ENCODE measurements around the gene SPDYA. TPM values are rescaled to one million over a fixed set of nuclear protein-coding genes. Genes with fewer than 3 reads are reported as not detected.

Gene SPDYA
- total RNA-seq, 1 experiment from 2014 or later = 1.2 TPM

GRCh38 chr2:28842042-28842441 is 31.4 kb downstream of the SPDYA start:
- H4K20me1 ChIP-seq (ENCODE audit: insufficient read depth) = no peaks in the 10 kb centered on the region
- no peaks in the 10 kb centered on the region for H3K9me2 ChIP-seq (ENCODE audit: insufficient read depth)
- no peak for ATAC-seq
- RAD21 ChIA-PET (ENCODE audit: low non-redundant PET in 1 of 2, low total read pairs in 2 of 2, uncharacterized antibody in 2 of 2, unreplicated experiment in 2 of 2) = no interaction called here
- no TSS peak for BruUV-seq (replicated peaks)
- no peaks in the 10 kb centered on the region for H3K79me2 ChIP-seq (ENCODE audit: insufficient read depth, low read length)
- H3K36me3 ChIP-seq (ENCODE audit: control insufficient read depth in 1 of 2, insufficient read depth in 2 of 2, low read length in 2 of 2) = no peaks in the 10 kb centered on the region
- CTCF ChIA-PET = no interaction called here
- no peaks in the 10 kb centered on the region for H3K4me1 ChIP-seq (ENCODE audit: control insufficient read depth in 1 of 2, insufficient read depth in 2 of 2, low read length in 2 of 2)
- DNase-seq (ENCODE audit: low read depth, low spot score) = no peak
- H3K9me3 ChIP-seq (ENCODE audit: control insufficient read depth in 1 of 2, insufficient read depth in 1 of 2, low read depth in 1 of 2, low read length in 2 of 2) = no peaks in the 10 kb centered on the region
- no peak overlapping the region for H3K9ac ChIP-seq (ENCODE audit: low read length)
- H3K4me3 ChIP-seq (replicated peaks in 1 of 2; ENCODE audit: low read depth in 1 of 2, low read length in 2 of 2) = no peak overlapping the region
- no peak overlapping the region for H3K27ac ChIP-seq (ENCODE audit: low read depth, low read length)
- no peak overlapping the region for H3K4me2 ChIP-seq (ENCODE audit: low read length)
- no peaks in the 10 kb centered on the region for H3K27me3 ChIP-seq (ENCODE audit: insufficient read depth, low read length)
- POLR2A ChIA-PET = no interaction called here
- intact Hi-C loops (cut with micrococcal nuclease) = no loop called here
- no peak overlapping the region for H2AFZ ChIP-seq (ENCODE audit: low read depth, low read length, poor library complexity, severe bottlenecking)
- TF ChIP-seq SRF (IDR thresholded peaks at IDR 0.05; ENCODE audit: low read depth) (no peak), ATF3 (IDR thresholded peaks at IDR 0.05) (no peak), SIN3A (IDR thresholded peaks at IDR 0.05; ENCODE audit: low read depth) (no peak), CBX3 (IDR thresholded peaks at IDR 0.05; ENCODE audit: low read depth) (no peak), CTCF (IDR thresholded peaks at IDR 0.05 in 2 of 3, conservative IDR thresholded peaks at IDR 0.05 in 1 of 3; ENCODE audit: borderline replicate concordance in 1 of 3, insufficient read depth in 1 of 3, low read depth in 2 of 3, low read length in 2 of 3) (no peak), ELF1 (IDR thresholded peaks at IDR 0.05; ENCODE audit: borderline replicate concordance, low read depth) (no peak), POLR2A (IDR thresholded peaks at IDR 0.05; ENCODE audit: borderline replicate concordance, extremely low read depth, insufficient read depth, insufficient read length) (no peak), SP1 (IDR thresholded peaks at IDR 0.05; ENCODE audit: low read depth) (no peak), ZNF274 (IDR thresholded peaks at IDR 0.05; ENCODE audit: low read depth, low read length) (no peak), RAD21 (IDR thresholded peaks at IDR 0.05; ENCODE audit: low read depth) (no peak), EZH2 (IDR thresholded peaks at IDR 0.05) (no peak), YY1 (IDR thresholded peaks at IDR 0.05; ENCODE audit: extremely low read depth, insufficient replicate concordance, low read depth, low read length) (no peak), REST (IDR thresholded peaks at IDR 0.05; ENCODE audit: low read depth) (no peak)
